ENCODE measurements around the gene NEDD1.
A peak's percentile ranks its signal among the peaks of the same experiment; 100 is the strongest.

Gene NEDD1

GRCh38 chr12:96901175-96901574 is 5.9 kb upstream of the NEDD1 start:
- no peak for DNase-seq (ENCODE audit: low read depth in 3 of 3)

- no peak for DNase-seq (ENCODE audit: low read depth in 3 of 3)
These were observed 5.0 kb upstream of the NEDD1 start for GRCh38 chr12:96902076-96902475.

- no peak for DNase-seq (ENCODE audit: low read depth in 3 of 3)
These were observed 584 bp upstream of the NEDD1 start for GRCh38 chr12:96906498-96906848.

- peak in 1 of 3 experiments; percentile 16 for DNase-seq (ENCODE audit: low read depth in 3 of 3)
These were observed 790 bp downstream of the NEDD1 start for GRCh38 chr12:96907671-96908422.

- DNase-seq (ENCODE audit: low read depth in 3 of 3): no peak
These were observed 1.3 kb downstream of the NEDD1 start for GRCh38 chr12:96908423-96908675.

- DNase-seq (ENCODE audit: low read depth in 3 of 3): no peak
These were observed 5.2 kb downstream of the NEDD1 start for GRCh38 chr12:96912261-96912660.

GRCh38 chr12:96912943-96913342 is 5.9 kb downstream of the NEDD1 start:
- DNase-seq (ENCODE audit: low read depth in 3 of 3): no peak

GRCh38 chr12:96919510-96920210 is 12.6 kb downstream of the NEDD1 start:
- DNase-seq (ENCODE audit: low read depth in 3 of 3): no peak

- DNase-seq (ENCODE audit: low read depth in 3 of 3): no peak
These were observed 41.7 kb downstream of the NEDD1 start for GRCh38 chr12:96948782-96949181.

GRCh38 chr12:96979532-96979931 is 72.5 kb downstream of the NEDD1 start:
- no peak for DNase-seq (ENCODE audit: low read depth in 3 of 3)

- DNase-seq (ENCODE audit: low read depth in 3 of 3): no peak
These were observed 73.9 kb downstream of the NEDD1 start for GRCh38 chr12:96980991-96981414.

- no peak for DNase-seq (ENCODE audit: low read depth in 3 of 3)
These were observed 74.9 kb downstream of the NEDD1 start for GRCh38 chr12:96981911-96982310.

- DNase-seq (ENCODE audit: low read depth in 3 of 3): no peak
These were observed 75.6 kb downstream of the NEDD1 start for GRCh38 chr12:96982671-96983070.

- DNase-seq (ENCODE audit: low read depth in 3 of 3): peak in 2 of 3 experiments; percentile 11 to 16
These were observed 78.7 kb downstream of the NEDD1 start for GRCh38 chr12:96985515-96986362.

- DNase-seq (ENCODE audit: low read depth in 3 of 3): no peak
These were observed 79.9 kb downstream of the NEDD1 start for GRCh38 chr12:96986883-96987523.

GRCh38 chr12:96988919-96989318 is 81.9 kb downstream of the NEDD1 start:
- no peak for DNase-seq (ENCODE audit: low read depth in 3 of 3)

- DNase-seq (ENCODE audit: low read depth in 3 of 3): no peak
These were observed 82.9 kb downstream of the NEDD1 start for GRCh38 chr12:96989916-96990315.

GRCh38 chr12:96994900-96995299 is 87.8 kb downstream of the NEDD1 start:
- no peak for DNase-seq (ENCODE audit: low read depth in 3 of 3)

- DNase-seq (ENCODE audit: low read depth in 3 of 3): no peak
These were observed 88.8 kb downstream of the NEDD1 start for GRCh38 chr12:96995861-96996260.

- DNase-seq (ENCODE audit: low read depth in 3 of 3): no peak
These were observed 90.9 kb downstream of the NEDD1 start for GRCh38 chr12:96997797-96998484.

GRCh38 chr12:97003276-97003675 is 96.2 kb downstream of the NEDD1 start:
- no peak for DNase-seq (ENCODE audit: low read depth in 3 of 3)
